GM19395 (cell line): ENCODE results near the gene ZSCAN20.

Experiments
- ATAC-seq: cut with Tn5 transposase; IDR thresholded peaks from one replicate; pipeline ENCODE4 v1.9.1; 2021; ENCODE audit warnings: mild to moderate bottlenecking, moderate library complexity; ENCODE audit not compliant: unreplicated experiment

Gene ZSCAN20

GRCh38 chr1:33443080-33443704, 29.3 kb upstream of the ZSCAN20 start:
- no peak for ATAC-seq

GRCh38 chr1:33443705-33444180, 28.7 kb upstream of the ZSCAN20 start:
- ATAC-seq, result no peak

DNA sequence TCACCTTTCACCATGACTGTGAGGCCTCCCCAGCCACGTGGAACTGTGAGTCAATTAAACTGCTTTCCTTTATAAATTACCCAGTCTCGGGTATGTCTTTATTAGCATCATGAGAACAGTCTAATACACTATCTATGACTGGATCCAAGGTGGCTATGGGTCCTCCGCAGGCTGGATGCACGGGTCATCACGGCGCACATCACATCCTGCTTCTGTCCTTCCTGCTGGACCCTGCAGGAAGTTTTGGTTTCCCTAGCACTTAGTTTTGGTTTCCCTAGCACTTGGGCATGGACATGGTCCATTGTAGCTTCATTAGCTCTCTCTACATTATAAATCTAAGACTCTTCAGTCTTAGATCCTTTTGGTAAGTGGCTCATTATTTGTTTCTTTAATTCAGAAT, 27.3 kb upstream of the ZSCAN20 start:
- ATAC-seq, result no peak

- ATAC-seq, result no peak
These were observed 25.9 kb upstream of the ZSCAN20 start for GRCh38 chr1:33446590-33446989.

- no peak for ATAC-seq
These were observed 17.7 kb upstream of the ZSCAN20 start for GRCh38 chr1:33454646-33455282.

- peak; percentile 73 for ATAC-seq
These were observed 16.6 kb upstream of the ZSCAN20 start for GRCh38 chr1:33455539-33456501.

DNA sequence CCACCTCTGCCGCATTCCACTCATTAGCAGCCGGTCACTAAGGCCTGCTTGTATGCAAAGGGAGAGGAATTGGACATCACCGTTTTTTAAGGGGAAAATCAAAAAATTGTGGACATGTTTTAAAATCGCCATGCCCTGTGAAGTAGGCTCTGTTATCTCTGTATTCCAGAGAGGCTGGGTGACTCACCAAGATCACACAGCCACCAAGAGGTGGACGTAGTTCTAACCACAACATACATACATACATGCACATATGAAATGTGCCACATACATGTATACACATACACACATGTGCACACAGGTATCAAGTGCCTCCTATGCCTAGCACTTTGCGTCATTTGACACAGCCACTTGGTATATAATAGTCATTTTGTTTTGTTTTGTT, 16.0 kb upstream of the ZSCAN20 start:
- ATAC-seq, result no peak

DNA sequence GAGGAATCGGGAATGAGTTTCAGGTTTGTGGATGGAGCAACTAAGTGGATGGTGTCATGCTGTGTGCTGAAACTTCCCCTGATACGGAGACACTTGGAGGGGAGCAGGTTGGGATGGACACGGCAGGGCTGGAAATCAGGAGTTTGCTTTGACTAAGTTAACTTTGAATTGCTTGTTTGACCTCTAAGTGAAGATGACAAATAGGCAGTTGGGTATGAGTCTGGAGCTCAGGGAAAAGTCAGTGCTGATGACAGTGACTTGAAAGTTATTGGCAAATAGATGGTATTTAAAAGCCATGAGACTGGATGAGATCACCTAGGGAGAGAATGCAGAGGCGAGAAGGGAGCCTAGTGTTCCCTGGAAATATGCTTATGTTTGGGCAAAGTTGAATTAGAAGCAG, 12.8 kb upstream of the ZSCAN20 start:
- no peak for ATAC-seq

DNA sequence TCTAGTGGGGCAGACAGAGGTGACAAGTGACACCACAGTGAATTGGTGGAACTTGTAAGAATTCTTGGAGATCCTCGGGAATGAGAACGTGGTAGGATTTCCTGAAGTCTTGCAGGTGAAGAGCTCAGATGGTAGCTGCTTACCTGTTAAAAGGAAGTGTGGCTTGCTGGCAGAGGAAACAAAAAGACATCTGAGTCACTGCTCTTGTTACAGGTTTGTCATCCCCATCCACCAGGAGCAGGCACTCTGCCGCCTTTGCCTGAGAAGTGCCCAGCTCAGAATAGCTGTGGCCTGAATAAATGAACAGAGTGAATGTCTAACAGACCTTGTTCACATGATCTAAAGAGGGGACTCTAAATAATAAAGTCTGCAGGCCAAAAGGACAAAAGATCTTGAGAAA, 12.3 kb upstream of the ZSCAN20 start:
- no peak for ATAC-seq

- peak; percentile 82 for ATAC-seq
These were observed 11.4 kb upstream of the ZSCAN20 start for GRCh38 chr1:33460947-33461629.

DNA sequence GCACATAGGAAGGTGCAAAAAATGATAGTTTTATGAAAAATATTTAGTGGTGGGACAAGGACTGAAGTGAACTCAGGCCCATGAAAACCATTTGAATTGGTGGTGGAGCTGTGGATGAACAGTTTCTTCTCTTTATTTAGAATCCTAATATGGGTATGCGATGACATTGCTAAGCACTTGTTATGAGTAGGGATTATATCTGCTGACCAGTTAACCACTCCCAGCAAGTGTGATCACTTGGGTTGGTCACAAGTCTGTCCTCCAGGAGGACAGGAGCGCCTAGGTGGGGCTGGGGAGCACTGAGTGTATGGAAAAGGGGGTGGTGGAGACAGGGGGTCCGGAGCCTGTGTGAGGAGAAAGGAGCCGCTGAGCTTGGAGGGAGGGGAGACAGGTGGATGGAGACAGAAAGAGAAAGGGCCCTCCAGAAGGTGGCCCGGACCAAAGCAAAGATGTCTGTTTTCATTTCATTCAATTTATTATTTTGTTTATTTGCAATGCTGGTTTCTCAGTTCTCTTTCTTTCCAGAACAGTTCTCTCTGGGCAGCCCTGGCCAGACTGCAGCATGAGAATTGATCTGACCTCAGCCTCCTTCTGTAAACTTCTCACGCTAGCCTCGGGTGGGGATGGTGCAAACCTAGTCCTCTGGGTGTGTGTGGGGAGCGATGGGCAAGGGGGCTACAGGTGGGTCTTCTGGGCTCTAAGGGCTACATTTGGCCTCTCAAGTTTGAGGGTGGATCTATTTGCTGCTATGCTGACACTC, 9.9 kb upstream of the ZSCAN20 start:
- no peak for ATAC-seq

- ATAC-seq, result no peak
These were observed 7.9 kb upstream of the ZSCAN20 start for GRCh38 chr1:33464552-33464951.

- no peak for ATAC-seq
These were observed 7.1 kb upstream of the ZSCAN20 start for GRCh38 chr1:33465316-33465715.

DNA sequence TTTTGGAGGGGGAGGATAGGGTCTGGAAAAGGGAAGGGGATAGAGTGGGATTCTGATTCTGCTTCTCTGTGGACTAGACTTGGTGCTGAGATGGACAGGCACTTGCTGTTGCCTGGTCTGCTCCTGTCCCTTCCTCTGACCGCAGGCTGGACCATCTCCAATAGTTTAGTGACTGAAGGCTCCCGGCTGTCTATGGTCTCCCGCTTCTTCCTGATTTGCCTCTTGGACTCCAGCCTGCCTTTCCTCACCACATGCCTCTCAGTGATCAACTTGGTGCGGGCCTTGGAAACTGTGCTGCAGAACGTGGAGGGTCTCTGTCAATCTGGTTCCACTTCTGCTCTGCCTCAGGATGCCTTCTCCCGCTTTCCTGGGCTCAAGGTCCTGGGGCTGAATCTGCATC, 6.3 kb upstream of the ZSCAN20 start:
- ATAC-seq, result no peak

DNA sequence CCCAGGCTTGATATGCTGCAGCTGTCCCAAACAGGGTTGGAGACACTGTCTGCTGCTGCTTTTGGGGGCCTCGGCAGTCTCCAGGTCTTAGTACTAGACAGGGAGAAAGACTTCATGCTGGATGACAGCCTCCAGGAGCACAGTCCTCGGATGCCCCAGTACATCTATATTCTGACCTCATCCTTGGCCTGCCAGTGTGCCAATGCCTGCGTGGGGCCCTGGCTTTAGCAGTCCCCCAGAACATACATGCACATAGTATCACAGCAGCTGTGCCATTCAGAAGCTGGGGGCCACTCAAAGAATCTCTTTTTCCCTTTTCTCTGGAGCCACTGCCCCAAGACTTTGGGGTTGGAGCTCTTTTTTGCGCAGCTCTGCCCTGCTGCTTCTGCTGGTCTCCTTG, 4.4 kb upstream of the ZSCAN20 start:
- ATAC-seq, result no peak

GRCh38 chr1:33468531-33468930, 3.9 kb upstream of the ZSCAN20 start:
- no peak for ATAC-seq

DNA sequence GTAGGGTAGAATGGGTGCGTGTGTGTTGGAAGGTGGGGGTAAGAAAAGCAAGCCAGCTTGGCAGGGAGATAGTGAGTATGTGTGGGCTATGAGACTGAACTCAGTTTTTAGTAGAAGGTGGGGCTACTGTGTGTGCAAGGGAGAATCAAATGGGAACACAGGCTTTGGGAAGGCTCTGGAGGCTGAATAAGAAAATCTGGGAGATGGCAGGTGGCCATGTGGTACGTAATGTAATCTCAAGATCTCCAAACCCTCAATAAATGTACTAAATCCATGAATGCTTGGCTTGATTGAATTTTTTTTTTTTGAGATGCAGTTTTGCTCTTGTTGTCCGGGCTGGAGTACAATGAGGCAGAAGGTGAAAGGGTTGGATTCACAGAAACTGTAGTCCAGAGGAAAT, 3.5 kb upstream of the ZSCAN20 start:
- ATAC-seq, result no peak

DNA sequence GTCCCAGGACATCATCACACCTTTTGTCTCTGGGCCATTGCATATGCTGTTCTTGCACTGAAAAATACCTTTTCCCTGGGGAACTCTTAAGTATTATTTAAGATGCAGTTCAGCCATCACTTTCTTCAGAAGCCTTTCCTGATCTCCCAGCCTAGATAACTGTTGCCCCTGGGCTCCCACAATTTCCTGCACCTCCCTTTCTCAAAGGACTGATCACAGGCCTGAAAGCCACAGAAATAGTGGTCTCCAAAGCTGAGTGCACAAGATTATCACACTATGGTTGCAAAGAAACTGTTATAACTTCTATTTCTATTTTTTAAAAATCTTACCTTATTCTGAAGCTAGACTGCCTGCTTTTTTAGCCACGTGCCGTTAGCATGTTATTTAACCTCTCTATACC, 2.8 kb upstream of the ZSCAN20 start:
- no peak for ATAC-seq

DNA sequence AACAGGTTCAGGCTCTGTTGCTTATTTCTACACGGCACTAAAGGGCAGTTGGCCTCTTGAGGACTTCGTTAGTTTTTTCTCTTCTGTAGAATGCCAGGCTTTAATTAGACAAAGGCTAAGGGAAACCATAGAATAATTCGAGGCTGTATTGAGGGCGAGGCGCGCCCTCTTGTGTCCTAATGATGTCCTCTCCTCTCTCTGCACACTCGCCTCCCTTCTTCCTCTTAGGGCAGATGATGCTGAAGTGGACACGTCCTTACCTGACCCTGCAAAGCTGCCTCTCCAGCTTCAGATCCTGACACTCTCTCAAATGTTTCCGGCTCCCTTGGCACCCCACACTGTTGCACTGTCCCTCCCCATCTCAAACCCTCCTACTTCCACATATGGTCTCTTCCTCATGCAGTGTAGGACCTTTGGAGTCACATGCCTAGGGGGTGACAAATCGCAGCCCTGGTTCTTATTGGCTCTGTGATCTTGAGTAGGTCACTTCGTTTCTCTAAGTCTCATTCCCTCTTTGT, 1.9 kb upstream of the ZSCAN20 start:
- ATAC-seq, result no peak

DNA sequence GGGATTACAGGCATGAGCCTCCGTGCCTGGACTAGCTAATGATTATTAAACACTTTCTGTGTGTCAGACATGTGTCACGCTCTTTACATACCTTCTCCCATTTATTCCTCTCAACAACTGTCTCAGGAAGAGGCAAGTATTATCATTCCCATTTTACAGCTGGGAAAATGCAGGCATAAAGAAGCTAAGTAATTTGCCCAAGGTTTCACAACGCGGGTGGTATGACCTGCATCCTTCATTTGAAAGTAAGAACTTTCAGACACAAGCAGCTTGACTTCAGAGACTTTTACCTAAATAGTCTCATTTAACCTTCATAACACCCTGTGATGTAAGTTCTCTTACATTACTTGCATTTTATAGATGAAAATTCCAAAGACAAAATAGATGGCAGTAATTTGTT, 1.0 kb upstream of the ZSCAN20 start:
- no peak for ATAC-seq
